ENCODE results near the gene ATP5PD.

Gene ATP5PD

DNA sequence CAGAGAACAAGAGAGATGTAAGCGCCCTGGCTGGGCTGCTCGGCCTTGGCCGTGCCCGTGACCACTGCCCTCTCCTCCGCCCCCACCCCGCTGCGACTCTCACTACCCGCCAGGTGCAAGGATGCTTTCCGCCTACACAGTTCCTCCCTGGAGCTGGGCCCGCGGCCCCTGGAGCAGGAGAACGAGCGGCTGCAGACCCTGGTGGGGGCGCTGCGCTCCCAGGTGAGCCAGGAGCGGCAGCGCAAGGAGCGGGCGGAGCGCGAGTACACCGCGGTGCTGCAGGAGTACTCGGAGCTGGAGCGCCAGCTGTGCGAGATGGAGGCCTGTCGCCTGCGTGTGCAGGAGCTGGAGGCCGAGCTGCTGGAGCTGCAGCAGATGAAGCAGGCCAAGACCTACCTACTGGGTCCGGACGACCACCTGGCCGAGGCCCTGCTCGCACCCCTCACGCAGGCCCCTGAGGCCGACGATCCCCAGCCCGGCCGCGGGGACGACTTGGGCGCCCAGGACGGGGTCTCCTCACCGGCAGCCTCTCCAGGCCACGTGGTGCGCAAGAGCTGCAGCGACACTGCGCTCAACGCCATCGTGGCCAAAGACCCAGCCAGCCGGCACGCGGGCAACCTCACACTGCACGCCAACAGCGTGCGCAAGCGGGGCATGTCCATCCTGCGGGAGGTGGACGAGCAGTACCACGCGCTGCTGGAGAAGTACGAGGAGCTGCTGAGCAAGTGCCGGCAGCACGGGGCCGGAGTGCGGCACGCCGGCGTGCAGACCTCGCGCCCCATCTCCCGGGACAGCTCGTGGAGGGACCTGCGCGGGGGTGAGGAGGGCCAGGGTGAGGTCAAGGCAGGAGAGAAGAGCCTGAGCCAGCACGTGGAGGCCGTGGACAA lies 43.5 kb downstream of the ATP5PD start:
- no peak overlapping the region for H3K4me3 ChIP-seq (ENCODE audit: low read depth, low read length)
- TF ChIP-seq, protein P1, sequence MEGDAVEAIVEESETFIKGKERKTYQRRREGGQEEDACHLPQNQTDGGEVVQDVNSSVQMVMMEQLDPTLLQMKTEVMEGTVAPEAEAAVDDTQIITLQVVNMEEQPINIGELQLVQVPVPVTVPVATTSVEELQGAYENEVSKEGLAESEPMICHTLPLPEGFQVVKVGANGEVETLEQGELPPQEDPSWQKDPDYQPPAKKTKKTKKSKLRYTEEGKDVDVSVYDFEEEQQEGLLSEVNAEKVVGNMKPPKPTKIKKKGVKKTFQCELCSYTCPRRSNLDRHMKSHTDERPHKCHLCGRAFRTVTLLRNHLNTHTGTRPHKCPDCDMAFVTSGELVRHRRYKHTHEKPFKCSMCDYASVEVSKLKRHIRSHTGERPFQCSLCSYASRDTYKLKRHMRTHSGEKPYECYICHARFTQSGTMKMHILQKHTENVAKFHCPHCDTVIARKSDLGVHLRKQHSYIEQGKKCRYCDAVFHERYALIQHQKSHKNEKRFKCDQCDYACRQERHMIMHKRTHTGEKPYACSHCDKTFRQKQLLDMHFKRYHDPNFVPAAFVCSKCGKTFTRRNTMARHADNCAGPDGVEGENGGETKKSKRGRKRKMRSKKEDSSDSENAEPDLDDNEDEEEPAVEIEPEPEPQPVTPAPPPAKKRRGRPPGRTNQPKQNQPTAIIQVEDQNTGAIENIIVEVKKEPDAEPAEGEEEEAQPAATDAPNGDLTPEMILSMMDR (IDR thresholded peaks at IDR 0.05; ENCODE audit: low read depth, low read length), result no peak
- DNase-seq (ENCODE audit: low read depth, low spot score), result no peak
- in situ Hi-C loops (cut with HindIII; ENCODE audit: low sequenced_read_pairs), result no loop called here

DNA sequence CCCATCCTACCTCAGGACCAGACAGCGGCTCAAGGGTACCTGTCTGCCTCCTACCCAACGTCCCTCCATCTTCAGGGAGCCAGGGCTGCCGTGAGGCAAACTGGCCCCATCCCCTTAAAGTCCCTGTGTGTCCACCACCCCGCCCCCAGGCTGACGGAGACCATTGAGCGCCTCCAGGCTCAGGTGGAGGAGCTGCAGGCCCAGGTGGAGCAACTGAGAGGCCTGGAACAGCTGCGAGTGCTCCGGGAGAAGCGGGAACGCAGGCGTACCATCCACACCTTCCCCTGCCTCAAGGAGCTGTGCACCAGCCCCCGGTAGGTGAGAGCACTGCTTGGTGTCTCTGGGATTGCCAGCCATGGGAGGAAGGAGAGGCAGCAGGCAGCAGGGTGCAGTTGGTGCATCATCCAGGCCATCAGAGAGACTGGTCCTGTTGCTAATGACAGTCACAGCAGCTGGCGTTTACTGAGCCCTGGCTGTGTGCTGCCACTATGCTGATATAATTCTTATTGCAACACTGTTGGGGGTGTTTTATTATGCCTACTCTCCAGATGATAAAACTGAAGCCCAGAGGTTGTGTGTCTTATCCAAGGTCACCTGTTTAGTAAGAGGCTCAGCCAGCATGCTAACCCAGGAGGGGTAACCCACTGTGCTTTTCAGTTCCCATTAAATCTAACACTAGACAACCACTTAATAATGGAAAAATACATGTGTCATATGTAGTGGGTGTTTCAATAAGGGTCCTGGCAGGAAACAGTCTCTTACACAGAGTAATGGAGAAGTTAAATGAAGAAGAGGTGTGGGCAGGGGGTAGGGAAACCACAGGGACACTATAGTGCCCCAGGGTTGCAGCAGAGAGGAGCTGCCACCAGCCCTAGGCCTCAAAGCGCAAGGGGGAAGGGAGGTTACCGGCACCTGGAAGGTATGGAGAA lies 44.6 kb downstream of the ATP5PD start:
- TF ChIP-seq, protein P1 (IDR thresholded peaks at IDR 0.05; ENCODE audit: low read depth, low read length), result no peak
- no peak overlapping the region for H3K4me3 ChIP-seq (ENCODE audit: low read depth, low read length)
- in situ Hi-C loops (cut with HindIII; ENCODE audit: low sequenced_read_pairs), result no loop called here
- no peak for DNase-seq (ENCODE audit: low read depth, low spot score)

DNA sequence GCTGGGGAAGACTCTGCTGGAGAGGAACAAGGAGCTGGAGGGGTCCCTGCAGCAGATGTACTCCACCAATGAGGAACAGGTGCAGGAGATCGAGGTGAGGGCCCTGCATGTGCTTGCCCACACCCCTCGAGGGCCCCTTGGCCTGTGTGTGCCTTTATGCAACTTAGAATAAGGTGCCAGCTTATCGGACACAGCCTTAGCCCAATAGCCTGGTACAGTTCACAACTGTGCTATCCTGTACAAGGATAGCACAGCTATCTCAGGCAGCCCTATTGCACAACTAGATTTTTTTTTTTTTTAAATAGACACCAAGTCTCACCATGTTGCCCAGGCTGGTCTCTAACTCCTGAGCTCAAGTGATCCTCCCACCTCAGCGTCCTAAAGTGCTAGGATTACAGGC lies 47.2 kb downstream of the ATP5PD start:
- TF ChIP-seq, protein P1 (IDR thresholded peaks at IDR 0.05; ENCODE audit: low read depth, low read length), result no peak

DNA sequence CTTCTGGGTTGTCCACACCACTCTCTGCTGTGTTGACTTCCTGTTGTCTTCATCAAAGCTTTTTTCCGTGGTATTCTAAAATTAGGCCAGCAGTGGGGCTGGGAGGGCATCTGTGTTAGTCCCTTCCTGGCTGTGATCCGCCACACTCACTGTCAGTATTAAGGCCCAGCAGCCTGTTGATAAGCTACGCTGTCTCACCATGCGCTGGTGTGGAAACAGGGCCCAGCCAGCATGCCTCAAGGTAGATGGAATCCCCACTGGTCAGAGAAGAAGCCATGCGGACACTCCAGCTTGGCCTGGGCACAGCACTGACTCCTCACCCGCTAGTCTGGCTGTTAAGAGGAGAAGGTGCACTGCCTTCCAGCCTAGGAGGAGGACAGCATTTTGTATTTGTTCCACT lies 48.0 kb downstream of the ATP5PD start:
- no peak for DNase-seq (ENCODE audit: low read depth, low spot score)
- TF ChIP-seq, protein P1 (IDR thresholded peaks at IDR 0.05; ENCODE audit: low read depth, low read length), result no peak
- in situ Hi-C loops (cut with HindIII; ENCODE audit: low sequenced_read_pairs), result no loop called here
- H3K4me3 ChIP-seq (ENCODE audit: low read depth, low read length), result no peak overlapping the region

More for the DNA sequence above, 47.2 kb downstream of the ATP5PD start:
- in situ Hi-C loops (cut with HindIII; ENCODE audit: low sequenced_read_pairs), result no loop called here
- DNase-seq (ENCODE audit: low read depth, low spot score), result no peak
- no peak overlapping the region for H3K4me3 ChIP-seq (ENCODE audit: low read depth, low read length)

DNA sequence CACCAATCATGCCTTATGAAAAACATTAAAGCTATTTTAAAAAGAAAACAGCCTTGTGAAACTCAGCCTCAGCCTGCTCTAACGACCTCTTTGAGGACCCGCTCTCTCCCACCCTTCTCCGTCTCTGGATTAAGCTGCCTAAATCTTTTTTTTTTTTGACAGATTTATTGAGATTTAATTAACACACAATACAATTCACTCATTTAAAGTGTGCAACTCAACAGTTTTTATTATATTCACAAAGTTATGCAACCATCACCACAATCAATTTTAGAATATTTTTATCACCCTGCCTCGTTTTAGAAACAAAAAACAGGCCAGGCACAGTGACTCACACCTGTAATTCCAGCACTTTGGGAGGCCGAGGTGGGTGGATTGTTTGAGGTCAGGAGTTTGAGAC lies 50.9 kb downstream of the ATP5PD start:
- TF ChIP-seq, protein P1 (IDR thresholded peaks at IDR 0.05; ENCODE audit: low read depth, low read length), result no peak
- no peak overlapping the region for H3K4me3 ChIP-seq (ENCODE audit: low read depth, low read length)
- DNase-seq (ENCODE audit: low read depth, low spot score), result no peak
- in situ Hi-C loops (cut with HindIII; ENCODE audit: low sequenced_read_pairs), result no loop called here

DNA sequence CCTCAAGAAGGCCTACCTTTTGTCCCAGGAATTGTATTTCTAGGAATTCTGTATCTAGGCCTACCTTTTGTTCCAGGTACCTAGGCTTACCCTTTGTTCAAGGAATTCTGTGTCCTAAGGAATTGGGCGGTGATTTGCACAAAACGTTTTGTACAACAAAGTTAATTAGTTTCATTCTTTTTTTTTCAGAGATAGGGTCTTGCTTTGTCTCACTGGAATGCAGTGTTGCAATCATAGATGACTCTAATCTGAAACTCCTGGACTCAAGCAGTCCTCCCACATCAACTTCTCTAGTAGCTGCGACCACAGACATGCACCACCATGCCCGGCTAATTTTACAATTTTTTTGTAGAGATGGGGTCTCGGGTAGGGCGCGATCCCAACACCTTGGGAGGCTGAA lies 52.3 kb downstream of the ATP5PD start:
- in situ Hi-C loops (cut with HindIII; ENCODE audit: low sequenced_read_pairs), result no loop called here
- TF ChIP-seq, protein P1 (IDR thresholded peaks at IDR 0.05; ENCODE audit: low read depth, low read length), result no peak
- no peak overlapping the region for H3K4me3 ChIP-seq (ENCODE audit: low read depth, low read length)
- no peak for DNase-seq (ENCODE audit: low read depth, low spot score)

All from astrocyte of the spinal cord (primary cell).